Measurements from ENCODE around the gene ZFYVE16.
"Not testable (repeated sequence)": the region's sequence is repeated elsewhere in the genome, so short reads cannot be mapped to it uniquely, and the experiment has no call there.

Gene ZFYVE16

DNA sequence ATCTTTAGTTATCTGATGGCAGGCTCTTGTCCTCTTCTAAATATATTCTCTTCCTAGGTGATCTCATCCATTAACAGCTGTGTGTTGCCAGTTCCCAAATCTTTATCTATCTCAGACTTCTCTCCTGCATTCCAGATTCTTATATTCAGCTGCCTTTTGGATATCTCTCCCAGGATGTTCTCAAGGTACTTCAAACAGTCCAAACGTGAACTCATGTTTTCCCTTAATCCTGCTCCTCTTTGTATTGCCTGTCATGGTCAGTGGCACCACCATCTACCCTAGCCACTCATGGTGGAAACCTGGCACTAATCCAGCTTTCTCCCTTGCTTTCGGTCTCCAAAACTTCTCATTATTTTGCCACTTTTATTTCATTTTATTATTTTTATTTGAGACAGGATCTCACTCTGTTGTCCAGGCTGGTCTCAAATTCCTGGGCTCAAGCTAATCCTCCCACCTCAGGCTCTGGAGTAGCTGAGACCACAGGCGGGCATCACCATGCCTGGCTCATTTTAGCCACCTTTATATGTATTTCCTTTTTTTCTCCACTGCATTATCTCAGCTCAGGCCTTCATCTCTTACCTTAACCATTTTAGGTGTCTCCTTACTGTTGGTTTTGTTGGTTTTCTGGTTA lies 3.8 kb downstream of the ZFYVE16 start:
- no peak for DNase-seq

DNA sequence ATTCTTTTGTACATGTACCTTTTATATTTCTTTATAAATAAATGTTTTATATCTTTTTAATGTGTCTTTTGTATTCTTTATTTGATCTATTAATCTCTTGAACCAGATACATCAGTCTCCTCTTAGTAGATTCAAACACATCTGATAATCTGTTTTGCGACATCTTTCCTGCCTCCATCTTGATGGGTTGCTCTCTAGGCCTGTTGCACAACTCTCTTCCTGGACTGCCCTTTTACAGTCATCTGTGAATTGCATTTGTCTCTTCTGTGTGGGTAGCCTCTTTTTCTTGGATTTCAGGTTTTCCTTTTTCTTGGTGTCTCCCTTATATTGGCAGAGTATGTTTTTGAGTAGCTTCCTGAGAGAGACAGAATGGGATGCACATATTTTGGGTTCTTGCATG lies 6.2 kb downstream of the ZFYVE16 start:
- DNase-seq, result no peak

DNA sequence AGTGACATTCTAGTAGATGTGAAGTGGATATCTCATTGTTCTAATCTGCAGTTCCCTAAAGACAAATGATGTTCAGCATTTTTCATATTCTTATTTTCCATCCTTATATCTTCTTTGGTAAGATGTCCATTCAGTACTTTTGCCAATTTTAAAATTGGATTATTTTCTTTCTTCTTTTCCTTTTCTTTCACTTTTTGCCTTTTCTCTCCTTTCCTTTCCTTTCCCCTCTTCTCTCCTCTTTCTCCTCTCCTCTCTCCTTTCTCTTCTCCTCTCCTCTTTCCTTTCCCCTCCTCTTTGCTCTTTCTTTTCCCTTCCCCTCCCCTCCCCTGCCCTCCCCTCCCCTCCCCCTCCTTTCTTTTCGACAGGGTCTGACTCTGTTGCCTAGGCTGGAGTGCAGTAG lies 10.1 kb downstream of the ZFYVE16 start:
- DNase-seq, result no peak

DNA sequence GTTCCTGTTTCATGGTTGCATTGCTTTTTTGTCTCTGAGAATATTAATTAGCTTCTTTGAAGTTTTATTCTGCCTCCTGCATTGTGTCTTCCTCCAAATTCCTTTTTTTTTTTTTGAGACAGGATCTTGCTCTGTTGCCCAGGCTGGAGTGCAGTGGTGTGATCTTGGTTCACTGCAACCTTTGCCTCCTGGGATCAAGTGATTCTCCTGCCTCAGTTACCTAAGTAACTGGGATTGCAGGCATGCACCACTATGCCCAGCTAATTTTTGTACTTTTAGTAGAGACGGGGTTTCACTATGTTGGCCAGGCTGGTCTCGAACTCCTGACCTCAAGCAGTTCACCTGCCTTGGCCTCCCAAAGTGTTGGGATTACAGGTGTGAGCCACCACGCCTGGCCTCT lies 16.5 kb downstream of the ZFYVE16 start:
- DNase-seq, result not testable (repeated sequence)

DNA sequence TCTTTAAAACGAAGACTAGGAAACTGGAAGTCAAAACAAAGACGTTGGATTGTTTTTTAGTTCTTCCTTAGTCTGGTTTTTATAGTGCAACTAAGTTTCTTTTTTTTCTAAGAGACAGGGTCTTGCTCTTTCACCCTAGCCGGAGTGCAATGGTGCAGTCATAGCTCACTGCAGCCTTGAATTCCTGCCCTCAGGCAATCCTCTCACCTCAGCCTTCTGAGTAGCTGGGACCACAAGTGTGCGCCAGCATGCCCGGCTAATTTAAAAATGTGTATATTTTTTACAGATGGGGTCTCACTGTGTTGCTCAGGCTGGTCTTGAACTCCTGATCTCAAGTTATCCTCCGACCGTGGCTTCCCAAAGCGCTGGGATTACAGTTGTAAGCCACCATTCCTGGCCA lies 27.6 kb downstream of the ZFYVE16 start:
- DNase-seq, result no peak

DNA sequence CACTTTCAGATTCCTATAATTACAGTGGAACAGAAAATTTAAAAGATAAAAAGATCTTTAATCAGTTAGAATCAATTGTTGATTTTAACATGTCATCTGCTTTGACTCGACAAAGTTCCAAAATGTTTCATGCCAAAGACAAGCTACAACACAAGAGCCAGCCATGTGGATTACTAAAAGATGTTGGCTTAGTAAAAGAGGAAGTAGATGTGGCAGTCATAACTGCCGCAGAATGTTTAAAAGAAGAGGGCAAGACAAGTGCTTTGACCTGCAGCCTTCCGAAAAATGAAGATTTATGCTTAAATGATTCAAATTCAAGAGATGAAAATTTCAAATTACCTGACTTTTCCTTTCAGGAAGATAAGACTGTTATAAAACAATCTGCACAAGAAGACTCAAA lies 29.5 kb downstream of the ZFYVE16 start:
- no peak for DNase-seq

DNA sequence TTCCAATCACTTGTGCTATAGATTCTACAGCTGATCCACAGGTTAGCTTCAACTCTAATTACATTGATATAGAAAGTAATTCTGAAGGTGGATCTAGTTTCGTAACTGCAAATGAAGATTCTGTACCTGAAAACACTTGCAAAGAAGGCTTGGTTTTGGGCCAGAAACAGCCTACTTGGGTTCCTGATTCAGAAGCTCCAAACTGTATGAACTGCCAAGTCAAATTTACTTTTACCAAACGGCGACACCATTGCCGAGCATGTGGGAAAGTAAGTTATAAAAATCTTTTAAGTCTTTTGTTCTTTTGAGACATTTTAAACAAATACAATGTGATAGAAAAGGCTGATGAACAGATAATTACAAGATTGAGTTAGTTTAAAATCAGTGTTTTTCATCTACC lies 30.9 kb downstream of the ZFYVE16 start:
- DNase-seq, result no peak

DNA sequence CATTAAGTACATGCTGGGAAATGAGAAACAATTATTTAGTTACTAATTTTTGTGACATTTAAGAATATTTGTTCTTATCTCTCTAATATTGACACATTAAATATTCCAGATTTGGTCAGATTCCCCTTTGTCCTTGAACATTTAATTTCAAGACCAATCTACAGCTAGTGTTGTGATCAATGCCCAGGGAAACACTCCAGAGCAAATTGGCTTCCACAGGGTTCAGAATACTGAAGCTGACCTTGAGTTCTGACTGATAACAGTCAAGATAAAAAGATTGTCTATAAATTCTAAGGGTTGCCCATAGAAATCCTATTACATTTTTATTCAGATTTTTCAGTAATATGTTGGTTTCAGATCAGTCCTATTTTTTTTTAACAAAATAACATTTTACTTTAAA lies 31.3 kb downstream of the ZFYVE16 start:
- DNase-seq, result no peak

DNA sequence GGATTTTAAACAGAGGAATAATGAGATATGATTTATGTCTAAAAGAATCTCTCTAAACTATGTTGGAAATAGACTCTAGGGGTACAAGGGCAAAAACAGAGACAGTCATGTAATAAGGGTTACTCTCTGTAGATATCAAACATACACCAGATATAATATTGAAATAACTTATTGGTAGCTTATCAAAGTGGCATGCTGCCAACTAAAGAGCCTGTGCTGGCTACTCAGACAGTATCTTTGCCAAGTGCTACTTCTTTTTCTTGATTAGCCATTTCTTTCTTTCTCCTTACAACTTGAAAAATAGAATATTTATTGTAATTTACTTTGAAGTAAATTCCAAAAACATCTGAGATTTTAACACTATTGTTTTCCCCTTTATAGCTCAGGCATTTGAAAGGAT lies 34.9 kb downstream of the ZFYVE16 start:
- no peak for DNase-seq

DNA sequence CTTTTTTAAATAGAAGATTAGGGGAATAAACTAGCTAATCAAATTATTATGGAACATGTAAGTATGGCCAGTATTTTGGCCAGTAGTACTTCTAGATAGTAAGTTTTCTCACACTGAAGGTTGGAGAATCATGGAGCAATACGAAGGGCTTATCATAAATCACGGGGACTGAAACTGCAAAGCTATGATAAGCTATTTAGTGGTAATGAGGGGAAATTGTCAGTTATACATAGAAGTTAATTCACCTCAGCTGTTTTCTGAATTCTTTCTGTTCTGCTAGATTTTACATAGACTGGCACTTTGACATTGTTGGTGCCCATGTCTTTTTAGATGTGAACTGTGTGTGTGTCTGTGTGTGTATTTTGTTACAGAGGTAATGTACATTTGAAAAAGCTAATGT lies 45.5 kb downstream of the ZFYVE16 start:
- no peak for DNase-seq

DNA sequence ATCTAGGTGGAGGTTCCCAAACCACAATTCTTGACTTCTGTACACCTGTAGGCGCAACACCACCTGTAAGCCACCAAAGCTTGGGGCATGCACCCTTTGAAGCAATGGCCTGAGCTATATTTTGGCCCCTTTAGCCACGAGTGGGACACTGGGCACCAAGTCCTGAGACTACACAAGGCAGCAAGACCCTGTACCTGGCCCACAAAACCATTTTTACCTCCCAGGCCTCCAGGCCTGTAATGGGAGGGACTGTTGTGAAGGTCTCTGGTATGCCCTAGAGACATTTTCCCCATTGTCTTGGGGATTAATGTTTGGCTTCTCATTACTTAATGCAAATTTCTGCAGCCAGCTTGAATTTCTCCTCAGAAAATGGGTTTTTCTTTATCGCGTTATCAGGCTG lies 55.4 kb downstream of the ZFYVE16 start:
- DNase-seq, result no peak

DNA sequence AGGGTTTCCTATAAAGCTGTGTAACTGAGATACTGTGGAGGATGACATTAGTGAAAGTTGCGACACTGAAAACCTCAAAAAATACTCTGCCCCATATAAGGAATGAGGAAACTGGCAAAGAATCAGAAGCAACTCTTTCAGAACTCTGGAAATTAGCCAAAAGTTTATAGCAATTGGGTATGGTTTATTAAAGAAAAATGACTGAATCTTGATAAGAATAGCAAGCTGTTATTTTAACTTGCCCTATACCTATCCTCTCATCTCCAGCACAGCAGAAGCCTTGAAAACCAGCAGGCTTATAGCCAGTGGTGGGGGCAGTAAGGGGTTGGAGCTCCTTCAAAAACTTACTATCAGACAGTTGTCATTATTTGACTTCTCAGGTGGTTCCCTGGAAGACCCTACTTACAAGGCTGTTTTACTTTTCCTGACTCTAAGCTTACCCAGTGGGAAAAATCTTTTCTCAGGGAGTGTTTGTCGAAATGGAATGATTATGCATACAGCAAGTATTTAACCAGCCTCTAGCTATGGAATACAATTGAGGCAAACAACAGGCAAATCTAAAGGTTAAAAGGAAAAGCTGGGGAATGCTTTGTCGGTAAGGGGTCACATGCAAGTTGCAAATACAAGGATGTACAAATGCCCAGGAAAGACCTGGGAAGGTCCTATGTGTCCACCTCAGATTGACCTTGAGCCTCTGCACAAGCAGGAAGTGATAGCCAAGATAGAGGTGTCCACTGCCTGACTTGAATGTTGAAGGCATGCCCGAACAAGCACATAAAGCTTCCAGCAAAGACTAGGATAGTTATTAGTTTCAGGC lies 59.0 kb downstream of the ZFYVE16 start:
- no peak for DNase-seq

DNA sequence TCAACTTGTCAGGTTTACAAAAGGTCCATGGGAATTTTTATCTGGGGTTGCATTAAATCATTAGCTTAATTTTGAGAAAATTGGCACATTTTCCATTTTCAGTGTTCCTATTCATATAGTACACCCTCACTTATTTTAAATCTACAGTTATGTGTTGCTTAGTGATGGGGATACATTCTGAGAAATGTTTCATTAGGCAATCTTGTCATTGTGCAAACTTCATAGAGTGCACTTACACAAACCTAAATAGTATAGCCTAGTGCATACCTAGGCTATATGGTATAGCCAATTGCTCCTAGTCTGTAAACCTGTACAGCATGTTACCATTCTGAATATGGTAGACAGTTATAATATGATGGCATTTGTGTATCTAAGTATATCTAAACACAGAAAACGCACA lies 60.3 kb downstream of the ZFYVE16 start:
- no peak for DNase-seq

DNA sequence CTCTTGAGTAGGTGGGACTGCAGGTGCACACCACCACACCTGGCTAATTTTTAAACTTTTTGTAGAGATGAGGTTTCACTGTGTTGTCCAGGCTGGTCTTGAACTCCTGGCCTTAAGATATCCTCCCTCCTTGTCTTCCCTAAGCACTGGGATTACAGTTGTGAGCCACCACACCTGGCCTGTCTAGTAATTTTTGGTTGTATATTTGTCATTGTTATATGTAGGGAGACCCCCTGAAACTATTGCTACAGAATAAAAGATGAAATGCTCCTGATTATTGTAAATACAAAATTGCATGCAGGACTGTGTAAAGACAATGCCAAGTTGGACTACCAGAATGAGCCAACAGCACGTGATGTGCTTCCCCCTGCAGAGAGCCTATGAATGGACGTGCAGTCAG lies 62.8 kb downstream of the ZFYVE16 start:
- not testable (repeated sequence) for DNase-seq

DNA sequence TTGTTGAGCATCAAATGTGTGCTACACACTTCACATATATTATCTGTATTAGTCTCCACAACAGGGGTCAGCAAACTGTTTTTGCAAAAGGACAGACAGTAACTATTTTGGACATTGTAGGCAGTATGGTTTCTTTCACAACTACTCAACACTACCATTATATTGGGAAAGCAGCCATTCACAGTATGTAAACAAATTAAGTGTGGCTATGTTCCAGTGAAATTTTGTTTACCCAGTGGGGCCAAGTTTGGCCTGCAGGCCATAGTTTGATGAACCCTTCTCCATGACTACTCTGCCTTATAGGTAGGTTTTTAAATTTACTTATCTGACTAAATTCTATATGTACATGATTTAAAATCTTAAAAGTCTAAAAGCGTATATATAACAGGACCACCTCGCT lies 67.1 kb downstream of the ZFYVE16 start:
- DNase-seq, result no peak

DNA sequence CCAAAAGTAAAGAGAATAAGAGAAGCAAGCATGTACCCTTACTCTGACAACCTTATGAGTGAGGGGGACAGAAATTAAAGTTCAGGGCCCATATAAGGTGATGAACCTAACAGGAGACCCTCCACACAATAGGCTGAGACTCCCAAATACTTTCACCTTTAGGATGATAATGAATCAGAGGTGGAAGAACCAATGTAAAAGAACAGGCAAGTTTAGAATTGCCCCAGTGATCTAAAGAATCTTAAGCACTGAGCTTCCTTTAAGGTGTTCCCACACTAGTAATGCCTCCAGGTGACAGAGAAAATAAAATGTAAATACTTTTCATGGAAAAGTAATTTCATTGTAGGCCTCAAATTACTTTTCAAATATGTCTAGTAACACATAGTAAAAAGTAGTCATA lies 71.8 kb downstream of the ZFYVE16 start:
- DNase-seq, result no peak

DNA sequence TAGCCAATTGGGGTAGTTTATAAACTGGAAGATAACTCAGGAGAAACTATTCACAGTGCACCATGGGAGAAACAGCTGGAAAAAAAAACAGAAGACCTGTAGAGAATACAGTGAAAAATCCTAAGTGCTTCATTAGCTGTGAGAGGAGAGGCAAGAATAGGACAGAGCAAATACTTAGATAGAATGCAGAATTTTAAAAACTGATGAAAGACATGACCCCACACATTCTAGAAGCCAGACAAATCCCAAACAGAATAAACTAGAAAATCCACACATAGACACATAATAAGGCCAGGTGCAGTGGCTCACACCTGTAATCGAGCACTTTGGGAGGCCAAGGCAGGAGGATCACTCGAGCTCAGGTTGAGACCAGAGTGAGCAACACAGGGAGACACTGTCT lies 72.5 kb downstream of the ZFYVE16 start:
- no peak for DNase-seq

DNA sequence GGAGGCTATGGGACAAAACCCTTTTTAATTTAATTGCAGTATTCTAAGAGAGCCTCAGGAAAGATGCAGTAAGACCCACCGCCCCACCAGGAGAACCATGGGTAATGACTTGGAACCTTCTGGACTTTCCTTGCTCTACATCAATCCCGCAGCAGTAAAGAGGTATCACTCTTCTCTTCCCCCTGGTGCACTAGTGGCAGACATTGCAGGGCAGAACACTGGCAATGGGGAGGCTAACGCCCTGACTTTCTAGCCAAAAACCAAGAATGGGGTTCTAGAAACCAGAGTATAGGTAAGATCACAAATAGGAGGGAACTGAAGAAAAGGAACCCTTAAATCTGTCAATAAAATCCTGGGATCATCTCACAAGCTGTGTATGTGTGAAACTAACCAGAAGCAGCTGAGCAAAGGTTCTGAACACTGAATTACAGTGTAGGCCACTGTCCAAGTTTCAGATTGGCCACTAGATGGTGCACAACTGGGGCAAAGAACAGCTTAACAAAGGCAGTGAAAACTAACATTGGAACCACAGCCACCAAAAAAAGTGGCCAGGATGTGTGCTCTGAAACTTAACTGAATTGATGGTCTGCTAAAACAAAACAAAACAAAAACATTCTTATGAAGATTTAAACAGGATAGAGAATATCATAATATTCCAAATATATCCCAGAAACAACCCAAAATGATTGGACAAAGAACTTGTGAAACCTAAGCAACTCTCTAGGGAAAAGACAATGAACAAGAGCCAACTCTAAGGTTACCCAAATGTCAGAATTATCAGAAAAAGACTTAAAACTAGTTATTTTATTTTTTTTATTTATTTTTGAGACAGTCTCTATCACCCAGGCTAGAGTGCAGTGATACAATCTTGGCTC lies 73.4 kb downstream of the ZFYVE16 start:
- peak; percentile 20 for DNase-seq

DNA sequence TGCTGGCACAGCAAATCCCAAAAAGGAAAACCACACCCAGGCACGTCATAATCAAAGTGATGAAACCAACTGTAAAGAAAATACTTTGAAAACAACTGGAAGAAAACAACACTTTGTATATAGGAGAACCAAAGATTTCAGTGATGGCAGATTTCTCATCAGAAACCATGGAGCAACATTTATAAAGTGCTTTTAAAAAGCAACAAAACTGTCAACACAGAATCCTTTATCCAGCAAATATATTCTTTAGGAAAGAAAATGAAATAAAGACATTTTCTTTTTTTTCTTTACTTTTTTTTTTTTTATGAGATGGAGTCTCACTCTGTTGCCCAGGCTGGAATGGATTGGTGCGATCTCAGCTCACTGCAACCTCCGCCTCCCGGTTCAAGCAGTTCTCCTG lies 74.7 kb downstream of the ZFYVE16 start:
- no peak for DNase-seq

DNA sequence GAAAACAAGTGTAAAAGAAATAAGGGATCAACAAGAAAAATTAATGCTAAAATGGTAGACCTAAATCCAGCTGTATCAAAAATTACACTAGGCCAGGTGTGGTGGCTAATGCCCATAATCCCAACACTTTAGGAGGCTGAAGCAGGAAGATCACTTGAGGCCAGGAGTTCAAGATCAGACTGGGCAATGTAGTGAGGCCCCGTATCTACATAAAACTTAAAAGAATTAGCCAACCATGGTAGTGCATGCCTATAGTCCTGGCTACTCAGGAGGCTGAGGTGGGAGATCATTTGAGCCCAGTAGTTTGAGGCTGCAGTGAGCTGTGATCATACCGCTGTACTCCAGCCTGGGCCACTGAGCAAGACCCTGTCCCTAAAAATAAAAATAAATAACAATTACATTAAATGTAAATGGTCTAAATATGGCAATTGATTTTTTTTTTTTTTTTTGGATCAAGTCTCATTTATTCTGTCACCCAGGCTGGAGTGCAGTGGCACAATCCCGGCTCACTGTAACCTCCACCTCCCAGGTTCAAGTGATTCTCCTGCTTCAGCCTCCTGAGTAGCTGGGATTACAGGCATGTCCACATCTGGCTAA lies 75.9 kb downstream of the ZFYVE16 start:
- DNase-seq, result no peak

DNA sequence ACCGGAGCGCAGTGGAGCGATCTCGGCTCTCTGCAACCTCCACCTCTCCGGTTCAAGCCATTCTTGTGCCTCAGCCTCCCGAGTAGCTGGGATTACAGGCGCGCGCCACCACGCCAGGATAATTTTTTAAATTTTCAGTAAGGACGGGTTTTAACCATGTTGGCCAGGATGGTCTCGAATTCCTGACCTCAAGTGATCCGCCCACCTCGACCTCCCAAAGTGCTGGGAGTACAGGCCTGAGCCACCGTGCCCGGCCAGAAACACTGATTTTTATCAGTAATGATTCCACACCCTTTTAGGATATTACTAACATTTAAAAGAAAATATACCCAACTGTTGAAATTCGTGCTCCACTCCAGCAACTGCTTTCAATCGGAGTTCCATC lies 79.6 kb downstream of the ZFYVE16 start:
- no peak for DNase-seq

DNA sequence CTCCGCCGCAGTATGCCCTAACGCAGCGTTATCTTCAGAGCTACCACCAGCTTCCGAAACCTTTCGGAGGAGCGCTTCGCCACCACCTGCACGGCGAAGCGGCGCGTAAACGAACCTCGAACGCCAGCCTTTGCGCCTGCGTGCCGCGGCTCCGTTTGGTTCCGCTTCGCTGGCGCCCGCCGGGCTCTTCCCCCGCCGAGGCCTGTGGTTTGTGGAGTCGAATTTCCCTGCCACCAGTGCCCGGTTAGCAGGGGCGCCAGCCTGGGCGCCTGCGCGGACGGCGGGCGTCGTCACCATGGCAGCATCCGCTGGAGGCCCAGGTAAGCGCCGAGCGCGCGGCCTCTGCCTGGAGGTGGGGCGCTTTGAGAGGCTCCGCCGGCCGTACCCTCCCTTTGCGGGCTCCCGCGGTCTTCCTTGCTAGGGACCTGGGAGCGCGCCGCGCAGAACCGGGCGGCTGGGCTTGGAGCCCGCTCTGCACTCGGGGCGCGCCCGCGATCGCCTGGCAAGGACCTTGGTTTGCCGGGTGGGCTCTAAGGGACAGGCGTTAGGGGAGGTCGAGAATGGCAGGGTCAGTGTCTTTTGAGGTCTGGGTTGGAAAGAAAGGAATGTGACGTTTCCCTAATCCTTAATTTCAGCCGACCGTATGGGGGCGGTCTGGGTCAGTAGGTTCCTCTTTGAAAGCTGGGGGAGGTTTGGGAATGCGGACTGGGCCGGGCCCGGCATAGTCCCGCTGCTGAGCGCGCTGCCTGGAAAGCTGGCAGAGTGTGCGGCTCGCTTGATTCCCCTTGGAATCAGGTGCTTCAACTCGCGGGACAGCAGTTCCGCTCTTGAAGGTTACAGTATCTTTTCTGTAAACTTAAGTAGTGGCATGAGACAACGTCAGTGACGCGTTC lies 80.2 kb downstream of the ZFYVE16 start, which contains the start of gene FAM151B:
Gene FAM151B (plus strand): TSS at position 272 of the 893 bp plus-strand sequence. CDS start 24 bp downstream, at position 296.
- DNase-seq, result peak; percentile 95
